LNCaP clone FGC (cell line): ENCODE data around the gene TMEM238.

Experiments used
- DNase-seq: peaks from one replicate; pipeline ENCODE4 v3.0.0-alpha.2; 2011; ENCODE audit warnings: low read depth
- H3K4me3 ChIP-seq: 2 replicates; pipeline ENCODE4 v1.5.1; 2011; ENCODE audit warnings: mild to moderate bottlenecking, low read depth, low read length, control low read depth
- TF ChIP-seq, protein P1 (sequence below): IDR thresholded peaks from 2 replicates; pipeline ENCODE4 v1.5.1; 2012; ENCODE audit warnings: mild to moderate bottlenecking; ENCODE audit not compliant: control insufficient read depth, insufficient read depth; ENCODE audit errors: extremely low read depth

The TMEM238 gene

GRCh38 chr19:55384131-55384919, at the start of gene TMEM238:
TMEM238 (minus strand) TSS chr19:55384292; CDS start chr19:55384259, 33 bp downstream.
- TF ChIP-seq, protein P1, sequence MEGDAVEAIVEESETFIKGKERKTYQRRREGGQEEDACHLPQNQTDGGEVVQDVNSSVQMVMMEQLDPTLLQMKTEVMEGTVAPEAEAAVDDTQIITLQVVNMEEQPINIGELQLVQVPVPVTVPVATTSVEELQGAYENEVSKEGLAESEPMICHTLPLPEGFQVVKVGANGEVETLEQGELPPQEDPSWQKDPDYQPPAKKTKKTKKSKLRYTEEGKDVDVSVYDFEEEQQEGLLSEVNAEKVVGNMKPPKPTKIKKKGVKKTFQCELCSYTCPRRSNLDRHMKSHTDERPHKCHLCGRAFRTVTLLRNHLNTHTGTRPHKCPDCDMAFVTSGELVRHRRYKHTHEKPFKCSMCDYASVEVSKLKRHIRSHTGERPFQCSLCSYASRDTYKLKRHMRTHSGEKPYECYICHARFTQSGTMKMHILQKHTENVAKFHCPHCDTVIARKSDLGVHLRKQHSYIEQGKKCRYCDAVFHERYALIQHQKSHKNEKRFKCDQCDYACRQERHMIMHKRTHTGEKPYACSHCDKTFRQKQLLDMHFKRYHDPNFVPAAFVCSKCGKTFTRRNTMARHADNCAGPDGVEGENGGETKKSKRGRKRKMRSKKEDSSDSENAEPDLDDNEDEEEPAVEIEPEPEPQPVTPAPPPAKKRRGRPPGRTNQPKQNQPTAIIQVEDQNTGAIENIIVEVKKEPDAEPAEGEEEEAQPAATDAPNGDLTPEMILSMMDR = no peak
- DNase-seq = no peak
- H3K4me3 ChIP-seq = peak within 1 kb of the TSS; percentile 89

- DNase-seq = no peak
- H3K4me3 ChIP-seq = no peak overlapping the region
- TF ChIP-seq, protein P1 = no peak
These were observed 49.2 kb upstream of the TMEM238 start for GRCh38 chr19:55433292-55433691.

DNA sequence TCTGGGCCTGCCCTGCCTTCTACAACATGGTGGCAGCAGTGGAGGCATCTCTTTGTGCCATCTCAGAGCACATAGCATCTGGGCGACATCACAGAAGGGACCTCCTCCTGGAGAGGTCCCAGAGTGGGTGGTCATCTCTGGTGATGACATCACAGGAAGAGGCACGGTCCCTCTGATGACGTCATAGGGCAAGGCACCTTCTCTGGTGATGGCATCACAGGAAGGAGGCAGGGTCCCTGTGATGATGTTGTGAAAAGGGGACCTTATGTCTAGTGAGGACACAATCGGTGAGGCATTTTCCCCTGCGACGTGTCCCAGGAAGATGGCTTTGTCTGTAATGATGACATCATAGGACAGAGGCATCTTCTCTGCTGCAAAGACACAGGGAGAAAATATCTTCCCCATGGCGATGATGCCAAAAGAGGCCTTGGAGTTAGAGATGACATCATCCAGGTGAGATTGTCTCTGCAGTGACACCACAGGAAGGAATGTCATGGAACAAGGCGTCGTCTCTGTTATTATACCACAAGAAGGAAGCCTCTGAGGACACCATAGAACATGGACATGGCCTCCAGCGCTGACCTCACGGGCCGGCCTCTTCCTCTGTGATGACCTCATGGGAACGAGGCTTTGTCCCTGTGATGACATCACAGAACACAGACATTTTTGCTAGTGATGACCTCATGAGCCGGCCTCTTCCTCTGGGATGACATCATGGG, 48.3 kb upstream of the TMEM238 start:
- H3K4me3 ChIP-seq = no peak overlapping the region
- DNase-seq = no peak
- TF ChIP-seq, protein P1 = no peak

DNA sequence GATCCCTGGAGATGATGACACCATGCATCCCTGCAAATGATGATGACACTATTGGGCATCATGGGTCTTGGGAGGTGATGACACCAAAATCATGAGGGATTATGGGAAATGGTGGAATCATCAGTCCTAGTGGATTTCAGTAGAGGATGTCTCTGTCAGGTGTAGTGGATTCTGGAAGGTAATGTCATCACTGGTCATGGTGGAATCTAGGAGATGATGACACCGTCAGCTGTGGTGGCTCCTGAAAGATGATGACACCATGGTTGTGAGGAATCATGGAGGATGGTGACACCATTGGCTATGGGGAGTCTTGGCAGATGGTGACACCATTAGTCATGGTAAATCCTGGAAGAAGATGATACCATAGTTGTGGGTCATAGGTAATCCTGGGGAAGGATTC, 47.1 kb upstream of the TMEM238 start:
- TF ChIP-seq, protein P1 = no peak
- no peak overlapping the region for H3K4me3 ChIP-seq
- DNase-seq = no peak

DNA sequence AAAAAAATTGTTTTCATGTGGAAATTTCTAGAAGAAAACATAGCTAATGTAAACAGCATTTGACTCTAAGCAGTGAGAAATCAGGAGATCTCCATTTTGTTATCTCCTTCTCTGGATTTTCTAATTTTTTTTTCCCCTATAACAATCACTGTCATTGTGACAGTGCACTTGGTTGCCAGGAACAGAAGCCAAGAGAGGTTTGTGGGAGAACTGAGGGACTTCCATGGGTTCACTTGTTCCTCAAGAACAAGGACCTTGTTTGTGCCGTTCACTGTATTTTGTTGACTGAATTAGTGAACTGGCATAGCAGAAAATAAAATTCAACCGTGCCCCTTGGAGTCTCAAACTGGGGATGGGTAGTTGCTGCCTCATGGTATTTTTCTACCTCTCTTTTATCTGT, 42.0 kb upstream of the TMEM238 start:
- no peak for DNase-seq
- H3K4me3 ChIP-seq = no peak overlapping the region
- TF ChIP-seq, protein P1 = no peak

DNA sequence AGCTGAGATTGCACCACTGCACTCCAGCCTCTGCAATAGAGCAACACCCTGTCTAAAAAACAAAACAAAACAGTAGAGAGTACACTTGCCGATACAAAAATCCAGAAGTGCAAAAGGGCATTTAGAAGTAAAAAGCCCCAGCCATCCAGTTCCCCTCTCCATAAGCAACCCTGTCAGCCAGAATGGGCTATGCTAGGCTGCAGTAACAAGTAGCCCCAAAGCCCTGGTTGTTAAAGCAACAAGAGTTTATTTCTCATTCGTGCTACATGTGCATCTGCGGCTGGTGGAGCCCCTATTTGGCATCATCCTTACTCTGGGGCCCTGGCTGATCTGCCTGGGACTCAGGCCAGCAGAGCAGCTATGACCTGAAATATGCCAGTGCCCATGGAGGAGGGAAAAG, 40.4 kb upstream of the TMEM238 start:
- no peak overlapping the region for H3K4me3 ChIP-seq
- DNase-seq = no peak
- TF ChIP-seq, protein P1 = no peak
